Caco-2 (cell line): ENCODE results near the gene STXBP2. TPM values are rescaled to one million over a fixed set of nuclear protein-coding genes. Genes with fewer than 3 reads are reported as not detected.

Source experiments
- BruUV-seq: library from RNA; stranded (reverse); fragments of 400-500 nt; replicated peaks from 2 replicates; lab custom pipeline; 2021; lab: Mats Ljungman, UMichigan
- CTCF ChIA-PET: fragments of 300-600 bp; sonication (Branson Sonifier 250); formaldehyde crosslinking; loops from one replicate; lab custom pipeline; 2022; ENCODE audit warnings: antibody characterized with exemption; lab: Charles Lee
- POLR2A ChIA-PET: fragments of 300-600 bp; sonication (Branson Sonifier 250); formaldehyde crosslinking; loops from one replicate; lab custom pipeline; 2022; ENCODE audit warnings: antibody characterized with exemption; lab: Charles Lee
- DNase-seq, 2 experiments: peaks; one replicate each; pipeline versions ENCODE4 v3.0.0 to v3.0.0-alpha.2; 2020 to 2022
- H3K27me3 ChIP-seq: replicated peaks from 2 replicates; pipeline ENCODE4 v1.6.0; 2011; ENCODE audit warnings: low read length; ENCODE audit not compliant: control insufficient read depth, insufficient read depth
- H3K36me3 ChIP-seq: 2 replicates; pipeline ENCODE4 v1.5.1; 2011; ENCODE audit warnings: low read length; ENCODE audit not compliant: control insufficient read depth, insufficient read depth
- H3K4me1 ChIP-seq: fragments of 250-450 bp; sonication (Bioruptor Pico); 2 replicates; pipeline ENCODE4 v1.5.1; 2020; ENCODE audit warnings: mild to moderate bottlenecking
- H3K4me3 ChIP-seq: 2 replicates; pipeline ENCODE4 v1.5.1; 2011; ENCODE audit warnings: low read depth, mild to moderate bottlenecking, control low read depth, low read length
- H3K9me3 ChIP-seq: fragments of 250-450 bp; sonication (Bioruptor Pico); 2 replicates; pipeline ENCODE4 v1.5.1; 2020; ENCODE audit warnings: mild to moderate bottlenecking, moderate library complexity
- H3K27ac Mint-ChIP-seq: one replicate; pipeline ENCODE4 v1.8.0; 2022; ENCODE audit warnings: mixed read lengths; ENCODE audit not compliant: unreplicated experiment
- H3K27me3 Mint-ChIP-seq: one replicate; pipeline ENCODE4 v1.8.0; 2022; ENCODE audit warnings: mixed read lengths; ENCODE audit not compliant: insufficient read depth, unreplicated experiment
- H3K36me3 Mint-ChIP-seq: one replicate; pipeline ENCODE4 v1.8.0; 2022; ENCODE audit warnings: mild to moderate bottlenecking, mixed read lengths; ENCODE audit not compliant: insufficient read depth, unreplicated experiment
- H3K4me1 Mint-ChIP-seq: one replicate; pipeline ENCODE4 v1.8.0; 2022; ENCODE audit warnings: low read depth, mixed read lengths; ENCODE audit not compliant: unreplicated experiment
- H3K4me3 Mint-ChIP-seq: one replicate; pipeline ENCODE4 v1.8.0; 2022; ENCODE audit warnings: mild to moderate bottlenecking, moderate library complexity, mixed read lengths; ENCODE audit not compliant: unreplicated experiment
- H3K9me3 Mint-ChIP-seq: one replicate; pipeline ENCODE4 v1.8.0; 2022; ENCODE audit warnings: mixed read lengths; ENCODE audit not compliant: unreplicated experiment
- CTCF ChIP-seq, 2 experiments: fragments of 200-600 bp in 1 of 2; IDR thresholded peaks; 1 replicate in 1 of 2; 2 replicates in 1 of 2; pipeline versions ENCODE4 v1.5.1 to v1.8.0; 2011 to 2022; ENCODE audit warnings: antibody characterized with exemption in 1 of 2, control low read depth in 1 of 2, inconsistent platforms in 1 of 2, low read depth in 1 of 2, low read length in 1 of 2, mild to moderate bottlenecking in 1 of 2, moderate library complexity in 1 of 2; ENCODE audit not compliant: insufficient read depth in 1 of 2, severe bottlenecking in 1 of 2, unreplicated experiment in 1 of 2
- intact Hi-C: fragments of 100-400 bp; cut with micrococcal nuclease; formaldehyde crosslinking; loops from one replicate; pipeline ENCODE4 v1.10.0; 2022; ENCODE audit not compliant: unreplicated experiment
- total RNA-seq: library from RNA; stranded (reverse); gene quantifications from 2 replicates; pipeline ENCODE4 v1.2.3, GENCODE V29; 2022

STXBP2 gene
- total RNA-seq, 1 experiment from 2014 or later, result 113 TPM

GRCh38 chr19:7668842-7669241 lies 31.9 kb downstream of the STXBP2 start, which contains the start of gene RETN:
Gene RETN (plus strand): TSS chr19:7669049. CDS start chr19:7669327, 278 bp downstream.
- no peaks in the 10 kb centered on the region for H3K27me3 ChIP-seq
- intact Hi-C loops, result no loop called here
- ChIA-PET POLR2A (no interaction called here), CTCF (interaction anchor here (1.7 kb wide), 1 partner anchor 12 kb away, joined by 9 read pairs; the partner anchor contains the start of gene TRAPPC5)
- no peak for TF ChIP-seq CTCF (IDR thresholded peaks at IDR 0.05; ENCODE audit: insufficient read depth in 1 of 2, low read depth in 1 of 2, low read length in 1 of 2, severe bottlenecking in 1 of 2, unreplicated experiment in 1 of 2)
- Mint-ChIP-seq H3K27ac (no peak within 1 kb of the TSS), H3K36me3 (peaks cover 11% of the 10 kb centered on the region), H3K4me1 (no peaks in the 10 kb centered on the region), H3K4me3 (peak within 1 kb of the TSS; percentile 78), H3K9me3 (no peaks in the 10 kb centered on the region), H3K27me3 (peaks cover 7% of the 10 kb centered on the region)
- peak within 1 kb of the TSS; percentile 34 for H3K4me3 ChIP-seq
- DNase-seq, result no peak
- no TSS peak for BruUV-seq
- H3K4me1 ChIP-seq, result no peaks in the 10 kb centered on the region
- no peaks in the 10 kb centered on the region for H3K36me3 ChIP-seq
- H3K9me3 ChIP-seq, result no peaks in the 10 kb centered on the region

- no peaks in the 10 kb centered on the region for H3K36me3 ChIP-seq
- Mint-ChIP-seq H3K9me3 (peaks cover 6% of the 10 kb centered on the region), H3K4me3 (peak overlapping the region; percentile 78), H3K27me3 (peaks cover 9% of the 10 kb centered on the region), H3K4me1 (no peaks in the 10 kb centered on the region), H3K36me3 (peaks cover 16% of the 10 kb centered on the region), H3K27ac (no peak overlapping the region)
- no TSS peak for BruUV-seq
- TF ChIP-seq CTCF (IDR thresholded peaks at IDR 0.05; ENCODE audit: insufficient read depth in 1 of 2, low read depth in 1 of 2, low read length in 1 of 2, severe bottlenecking in 1 of 2, unreplicated experiment in 1 of 2), result no peak
- no peaks in the 10 kb centered on the region for H3K27me3 ChIP-seq
- no peaks in the 10 kb centered on the region for H3K4me1 ChIP-seq
- intact Hi-C loops, result no loop called here
- ChIA-PET POLR2A (no interaction called here), CTCF (interaction anchor here (1.7 kb wide), 1 partner anchor 11 kb away, joined by 9 read pairs; the partner anchor contains the start of gene TRAPPC5)
- no peaks in the 10 kb centered on the region for H3K9me3 ChIP-seq
- no peak for DNase-seq
- H3K4me3 ChIP-seq, result peak overlapping the region; percentile 34
Observed at GRCh38 chr19:7669641-7670040, 32.7 kb downstream of the STXBP2 start.

- no peak for TF ChIP-seq CTCF (IDR thresholded peaks at IDR 0.05; ENCODE audit: insufficient read depth in 1 of 2, low read depth in 1 of 2, low read length in 1 of 2, severe bottlenecking in 1 of 2, unreplicated experiment in 1 of 2)
- Mint-ChIP-seq H3K4me1 (no peaks in the 10 kb centered on the region), H3K4me3 (peak overlapping the region; percentile 78), H3K36me3 (peaks cover 16% of the 10 kb centered on the region), H3K27ac (no peak overlapping the region), H3K9me3 (peaks cover 10% of the 10 kb centered on the region), H3K27me3 (peaks cover 10% of the 10 kb centered on the region)
- BruUV-seq, result no TSS peak
- ChIA-PET CTCF (interaction anchor here (1.1 to 1.7 kb wide), 2 partner anchors 11 kb away, joined by 4 to 9 read pairs; partner anchors contain the start of gene TRAPPC5), POLR2A (no interaction called here)
- Histone ChIP-seq H3K4me3 (peak overlapping the region; percentile 34), H3K27me3 (no peaks in the 10 kb centered on the region), H3K9me3 (no peaks in the 10 kb centered on the region), H3K36me3 (no peaks in the 10 kb centered on the region), H3K4me1 (no peaks in the 10 kb centered on the region)
- intact Hi-C loops, result no loop called here
- peak in 1 of 2 experiments; percentile 37 for DNase-seq
Observed at GRCh38 chr19:7670150-7670783, 33.4 kb downstream of the STXBP2 start.
